ENCODE measurements around the gene RAPGEF2.
A peak's percentile ranks its signal among the peaks of the same experiment; 100 is the strongest.
"Not testable (repeated sequence)": the region's sequence is repeated elsewhere in the genome, so short reads cannot be mapped to it uniquely, and the experiment has no call there.

Gene RAPGEF2

GRCh38 chr4:159178151-159178546 is 75.3 kb downstream of the RAPGEF2 start:
- Histone ChIP-seq H3K27ac (ENCODE audit: low read depth, low read length) (no peak overlapping the region), H3F3A (ENCODE audit: control insufficient read depth, insufficient read depth) (peaks cover 10% of the 10 kb centered on the region), H3K4me1 (ENCODE audit: control insufficient read depth, low read length) (peaks cover 67% of the 10 kb centered on the region)

GRCh38 chr4:159178979-159179969 is 76.4 kb downstream of the RAPGEF2 start:
- Histone ChIP-seq H3K9me3 (ENCODE audit: control insufficient read depth, insufficient read depth, low read length) (no peaks in the 10 kb centered on the region), H3K4me2 (ENCODE audit: low read length) (peak overlapping the region; percentile 80), H3K27me3 (ENCODE audit: control insufficient read depth, low read length) (peaks cover 26% of the 10 kb centered on the region), H3K4me1 (ENCODE audit: control insufficient read depth, low read length) (peaks cover 56% of the 10 kb centered on the region), H3K27ac (ENCODE audit: low read depth, low read length) (no peak overlapping the region), H3K36me3 (ENCODE audit: control insufficient read depth, low read length) (no peaks in the 10 kb centered on the region), H3K79me2 (ENCODE audit: control insufficient read depth, low read length) (peaks cover 45% of the 10 kb centered on the region), H3K4me3 (ENCODE audit: low read length) (peak overlapping the region; percentile 62), H3K9me2 (replicated peaks; ENCODE audit: control insufficient read depth, low read length) (no peaks in the 10 kb centered on the region), H3F3A (ENCODE audit: control insufficient read depth, insufficient read depth) (peaks cover 10% of the 10 kb centered on the region), H4K20me1 (ENCODE audit: control insufficient read depth, insufficient read depth, low read depth, low read length) (peaks cover 41% of the 10 kb centered on the region)
- TF ChIP-seq CTCF (IDR thresholded peaks at IDR 0.05; ENCODE audit: low read depth, low read length, poor library complexity, severe bottlenecking) (no peak), EZH2phosphoT487 (IDR thresholded peaks at IDR 0.05; ENCODE audit: borderline replicate concordance, low read length) (no peak)

More at GRCh38 chr4:159178151-159178546, 75.3 kb downstream of the RAPGEF2 start:
- Histone ChIP-seq H3K79me2 (ENCODE audit: control insufficient read depth, low read length) (peaks cover 56% of the 10 kb centered on the region), H3K27me3 (ENCODE audit: control insufficient read depth, low read length) (peaks cover 32% of the 10 kb centered on the region), H3K9me3 (ENCODE audit: control insufficient read depth, insufficient read depth, low read length) (no peaks in the 10 kb centered on the region), H3K36me3 (ENCODE audit: control insufficient read depth, low read length) (no peaks in the 10 kb centered on the region), H3K4me3 (ENCODE audit: low read length) (peak overlapping the region; percentile 62), H4K20me1 (ENCODE audit: control insufficient read depth, insufficient read depth, low read depth, low read length) (peaks cover 47% of the 10 kb centered on the region), H3K4me2 (ENCODE audit: low read length) (peak overlapping the region; percentile 80), H3K9me2 (replicated peaks; ENCODE audit: control insufficient read depth, low read length) (no peaks in the 10 kb centered on the region)
- TF ChIP-seq CTCF (IDR thresholded peaks at IDR 0.05; ENCODE audit: low read depth, low read length, poor library complexity, severe bottlenecking): no peak
- no peak for TF ChIP-seq EZH2phosphoT487 (IDR thresholded peaks at IDR 0.05; ENCODE audit: borderline replicate concordance, low read length)

- not testable (repeated sequence) for H3F3A ChIP-seq (ENCODE audit: control insufficient read depth, insufficient read depth); H3K4me3 ChIP-seq (ENCODE audit: low read length); H3K9me3 ChIP-seq (ENCODE audit: control insufficient read depth, insufficient read depth, low read length); H3K36me3 ChIP-seq (ENCODE audit: control insufficient read depth, low read length); H3K27ac ChIP-seq (ENCODE audit: low read depth, low read length); H3K9me2 ChIP-seq (replicated peaks; ENCODE audit: control insufficient read depth, low read length); H3K4me2 ChIP-seq (ENCODE audit: low read length)
- Histone ChIP-seq H3K27me3 (ENCODE audit: control insufficient read depth, low read length) (peaks cover 11% of the 10 kb centered on the region), H3K79me2 (ENCODE audit: control insufficient read depth, low read length) (peaks cover 20% of the 10 kb centered on the region), H3K4me1 (ENCODE audit: control insufficient read depth, low read length) (peaks cover 22% of the 10 kb centered on the region), H4K20me1 (ENCODE audit: control insufficient read depth, insufficient read depth, low read depth, low read length) (peaks cover 10% of the 10 kb centered on the region; the same call in 1 of the 2 replicates)
Observed at GRCh38 chr4:159183885-159184605, 81.2 kb downstream of the RAPGEF2 start.
